ENCODE results near the gene ERP27. TPM values are rescaled to one million over a fixed set of nuclear protein-coding genes. Genes with fewer than 3 reads are reported as not detected.

ERP27 gene
- total and polyA plus RNA-seq, 2 donors (not counting 3 experiments of a cell fraction or from before 2014, with no cell fraction given), result 0.70 to 0.88 TPM

DNA sequence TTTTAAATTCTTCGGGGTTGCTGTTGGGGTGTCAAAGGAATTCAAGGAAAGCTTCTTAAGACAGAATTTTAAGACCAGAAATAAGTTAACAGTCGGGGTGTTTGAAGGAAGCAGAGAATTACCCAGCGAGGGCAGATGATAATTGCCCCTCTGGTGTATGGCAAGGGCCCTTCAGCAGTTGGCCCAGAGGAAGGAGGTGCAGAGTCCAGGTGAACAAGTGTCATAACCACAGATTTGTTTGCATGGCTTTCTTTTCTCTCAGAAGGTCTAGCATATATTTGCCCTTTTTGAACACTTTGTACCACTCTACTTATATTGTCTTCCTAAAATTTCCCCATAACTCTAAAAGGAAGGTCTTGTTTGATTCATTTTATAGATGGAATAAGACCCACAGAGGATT, 36.3 kb upstream of the ERP27 start:
- FAIRE-seq (no peak), DNase-seq (ENCODE audit: low read depth, low spot score) (no peak)
- Histone ChIP-seq H3K27ac (ENCODE audit: insufficient read depth, low read depth, low read length) (no peak overlapping the region), H3K27me3 (ENCODE audit: control insufficient read depth in 2 of 2, insufficient read depth in 2 of 2, low read length in 2 of 2) (no peaks in the 10 kb centered on the region), H3K4me1 (ENCODE audit: control insufficient read depth, extremely low read depth, insufficient read depth, low read length) (no peaks in the 10 kb centered on the region), H3K36me3 (ENCODE audit: control insufficient read depth in 2 of 2, extremely low read depth in 1 of 2, insufficient read depth in 2 of 2, low read length in 2 of 2) (no peaks in the 10 kb centered on the region), H4K20me1 (replicated peaks; ENCODE audit: control insufficient read depth, extremely low read depth, insufficient read depth, low read length) (no peaks in the 10 kb centered on the region), H3K9me3 (replicated peaks; ENCODE audit: control insufficient read depth, insufficient read depth, low read length) (no peaks in the 10 kb centered on the region), H3K4me3 (replicated peaks in 1 of 3; ENCODE audit: insufficient read depth in 1 of 3, low read depth in 1 of 3, low read length in 3 of 3) (no peak overlapping the region), H3K9ac (replicated peaks; ENCODE audit: extremely low read depth, insufficient read depth, low read length) (no peak overlapping the region), H2AFZ (ENCODE audit: low read depth, low read length) (no peak overlapping the region), H3K79me2 (ENCODE audit: control insufficient read depth, insufficient read depth, low read length) (no peaks in the 10 kb centered on the region), H3K9me1 (replicated peaks; ENCODE audit: control insufficient read depth, extremely low read depth, insufficient read depth, low read length) (no peaks in the 10 kb centered on the region), H3K4me2 (ENCODE audit: insufficient read depth, low read length) (no peak overlapping the region)
- no peak for TF ChIP-seq JUN (IDR thresholded peaks at IDR 0.05; ENCODE audit: borderline replicate concordance, insufficient read depth, insufficient read length, low read depth)
- no peak for TF ChIP-seq FOS (IDR thresholded peaks at IDR 0.05; ENCODE audit: borderline replicate concordance, insufficient read depth, low read length)
- TF ChIP-seq GATA2 (IDR thresholded peaks at IDR 0.05; ENCODE audit: insufficient read depth, insufficient read length, low read depth, low read length), result no peak
- TF ChIP-seq, protein P1, sequence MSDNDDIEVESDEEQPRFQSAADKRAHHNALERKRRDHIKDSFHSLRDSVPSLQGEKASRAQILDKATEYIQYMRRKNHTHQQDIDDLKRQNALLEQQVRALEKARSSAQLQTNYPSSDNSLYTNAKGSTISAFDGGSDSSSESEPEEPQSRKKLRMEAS (IDR thresholded peaks at IDR 0.05; ENCODE audit: insufficient read depth, insufficient read length), result no peak
- no peak for TF ChIP-seq MYC (IDR thresholded peaks at IDR 0.05; ENCODE audit: low read depth, low read length)
- no peak for TF ChIP-seq POLR2AphosphoS5 (IDR thresholded peaks at IDR 0.05; ENCODE audit: insufficient read depth, low read depth, low read length)
- no peak for TF ChIP-seq EZH2 (IDR thresholded peaks at IDR 0.05; ENCODE audit: borderline replicate concordance, low read depth, low read length, severe bottlenecking)
- TF ChIP-seq, protein P2, sequence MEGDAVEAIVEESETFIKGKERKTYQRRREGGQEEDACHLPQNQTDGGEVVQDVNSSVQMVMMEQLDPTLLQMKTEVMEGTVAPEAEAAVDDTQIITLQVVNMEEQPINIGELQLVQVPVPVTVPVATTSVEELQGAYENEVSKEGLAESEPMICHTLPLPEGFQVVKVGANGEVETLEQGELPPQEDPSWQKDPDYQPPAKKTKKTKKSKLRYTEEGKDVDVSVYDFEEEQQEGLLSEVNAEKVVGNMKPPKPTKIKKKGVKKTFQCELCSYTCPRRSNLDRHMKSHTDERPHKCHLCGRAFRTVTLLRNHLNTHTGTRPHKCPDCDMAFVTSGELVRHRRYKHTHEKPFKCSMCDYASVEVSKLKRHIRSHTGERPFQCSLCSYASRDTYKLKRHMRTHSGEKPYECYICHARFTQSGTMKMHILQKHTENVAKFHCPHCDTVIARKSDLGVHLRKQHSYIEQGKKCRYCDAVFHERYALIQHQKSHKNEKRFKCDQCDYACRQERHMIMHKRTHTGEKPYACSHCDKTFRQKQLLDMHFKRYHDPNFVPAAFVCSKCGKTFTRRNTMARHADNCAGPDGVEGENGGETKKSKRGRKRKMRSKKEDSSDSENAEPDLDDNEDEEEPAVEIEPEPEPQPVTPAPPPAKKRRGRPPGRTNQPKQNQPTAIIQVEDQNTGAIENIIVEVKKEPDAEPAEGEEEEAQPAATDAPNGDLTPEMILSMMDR (IDR thresholded peaks at IDR 0.05; ENCODE audit: extremely low read depth in 1 of 2, insufficient read depth in 1 of 2, low read depth in 1 of 2, low read length in 2 of 2), result no peak
- TF ChIP-seq POLR2A (IDR thresholded peaks at IDR 0.05; ENCODE audit: low read depth, low read length), result no peak
- no TSS peak for BruUV-seq (replicated peaks)
- CTCF ChIA-PET, result interaction anchor here (0.6 kb wide), 1 partner anchor 164 kb away, joined by 3 read pairs; no protein-coding TSS in a partner anchor
- intact Hi-C loops (cut with micrococcal nuclease), result no loop called here
- dilution Hi-C loops (cut with MboI; ENCODE audit: extremely low pct_ligation_motif_present, low sequenced_read_pairs), result no loop called here
- POLR2A ChIA-PET, result no interaction called here
